IPS DF 6.9 (cell line): ENCODE measurements around the gene WDR53.
"Not testable (repeated sequence)": the region's sequence is repeated elsewhere in the genome, so short reads cannot be mapped to it uniquely, and the experiment has no call there.

Source experiments
- DNase-seq: peaks from one replicate; pipeline ENCODE4 v3.0.0-alpha.2; 2013; ENCODE audit warnings: low read depth, low spot score
- H3K27ac ChIP-seq: one replicate; pipeline ENCODE4 v1.5.1; 2013; ENCODE audit warnings: low read length, control low read depth
- H3K27me3 ChIP-seq: 2 replicates; pipeline ENCODE4 v1.6.1; 2013; ENCODE audit warnings: mild to moderate bottlenecking, low read length; ENCODE audit not compliant: control insufficient read depth, insufficient read depth
- H3K36me3 ChIP-seq: 2 replicates; pipeline ENCODE4 v1.6.1; 2013; ENCODE audit warnings: low read length; ENCODE audit not compliant: control insufficient read depth, insufficient read depth
- H3K4me1 ChIP-seq: 2 replicates; pipeline ENCODE4 v1.6.1; 2013; ENCODE audit warnings: low read length; ENCODE audit not compliant: control insufficient read depth, insufficient read depth
- H3K4me3 ChIP-seq: 2 replicates; pipeline ENCODE4 v1.5.1; 2013; ENCODE audit warnings: mild to moderate bottlenecking, low read length
- H3K9me3 ChIP-seq: 2 replicates; pipeline ENCODE4 v1.6.1; 2013; ENCODE audit warnings: low read length, inconsistent platforms; ENCODE audit not compliant: control insufficient read depth, insufficient read depth
- WGBS: extraction: QIAGEN DNeasy Blood & Tissue Kit; methylation state at CpG from one replicate; pipeline ENCODE4 v1.1.7; 2013; ENCODE audit warnings: mixed read lengths, missing lambda C conversion rate; ENCODE audit not compliant: insufficient read length, insufficient coverage; 5-methylcytosine and 5-hydroxymethylcytosine counted together

WDR53 gene

DNA sequence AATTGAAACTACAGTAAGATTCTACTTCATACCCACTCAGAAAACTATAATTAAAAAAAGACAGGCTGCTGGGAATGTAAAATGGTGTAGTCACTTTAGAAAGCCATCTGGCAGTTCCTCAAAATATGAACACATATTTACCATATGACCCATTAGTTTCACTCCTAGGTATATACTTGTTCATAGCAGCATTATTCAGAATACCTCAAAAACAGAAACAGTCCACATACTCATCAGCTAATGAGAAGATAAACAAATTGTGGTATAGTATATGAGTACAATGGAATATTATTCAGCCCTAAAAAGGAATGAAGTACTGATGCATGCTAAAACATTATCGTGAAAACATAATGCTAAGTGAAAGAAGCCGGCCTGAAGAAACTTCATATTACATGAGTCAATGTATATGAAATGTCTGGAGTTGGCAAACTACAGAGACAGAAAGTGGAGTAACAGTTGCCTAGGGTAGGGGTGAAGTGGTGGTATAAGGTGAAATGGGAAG, 23.8 kb downstream of the WDR53 start:
- H3K4me3 ChIP-seq, result no peak overlapping the region
- no peak overlapping the region for H3K27ac ChIP-seq
- H3K9me3 ChIP-seq, result peaks cover 3% of the 10 kb centered on the region; the same call in 1 of the 2 replicates
- no CpG with 5 or more reads among the region's 2 CpGs for WGBS
- H3K36me3 ChIP-seq, result no peaks in the 10 kb centered on the region
- no peak for DNase-seq
- H3K4me1 ChIP-seq, result no peaks in the 10 kb centered on the region
- no peaks in the 10 kb centered on the region for H3K27me3 ChIP-seq

DNA sequence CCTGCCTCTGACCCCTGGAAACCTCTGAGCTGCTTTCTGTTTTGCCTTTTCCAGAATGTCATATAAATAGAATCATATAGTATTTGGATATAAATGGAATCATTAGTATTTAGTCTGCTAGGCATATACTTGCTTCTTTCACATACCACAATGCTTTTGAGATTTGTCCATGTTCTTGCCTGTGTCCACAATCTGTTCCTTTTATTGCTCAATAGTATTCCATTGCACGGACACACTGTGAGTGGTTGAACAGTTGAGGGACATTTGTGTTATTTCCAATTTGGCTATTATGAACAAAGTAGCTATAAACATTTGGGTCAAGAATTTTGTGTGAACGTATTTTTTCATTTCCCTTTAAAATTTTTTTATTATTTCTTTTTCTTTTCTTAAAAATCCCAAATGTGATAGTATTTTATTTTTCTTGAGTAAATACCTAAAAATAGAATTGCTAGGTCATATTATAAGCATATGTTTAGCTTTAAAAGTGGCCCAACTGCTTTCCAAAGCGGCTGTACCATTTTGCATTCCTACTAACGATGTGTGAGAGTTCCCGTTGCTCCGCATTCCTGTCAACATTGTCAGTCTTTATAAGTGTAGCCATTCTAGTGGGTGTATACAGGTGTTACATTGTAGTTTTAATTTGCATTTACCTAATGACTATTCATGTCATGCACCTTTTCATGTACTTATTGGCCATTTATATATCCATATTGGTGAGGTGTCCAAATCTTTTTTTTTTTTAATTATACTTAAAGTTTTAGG, 26.5 kb downstream of the WDR53 start:
- Histone ChIP-seq H3K27me3 (no peaks in the 10 kb centered on the region), H3K9me3 (0 out of 2 replicates have a peak, but pooled peaks cover under 1% of the 10 kb centered on the region), H3K4me1 (no peaks in the 10 kb centered on the region), H3K4me3 (no peak overlapping the region), H3K27ac (no peak overlapping the region), H3K36me3 (no peaks in the 10 kb centered on the region)
- no peak for DNase-seq
- WGBS, result no CpG with 5 or more reads among the region's 6 CpGs

DNA sequence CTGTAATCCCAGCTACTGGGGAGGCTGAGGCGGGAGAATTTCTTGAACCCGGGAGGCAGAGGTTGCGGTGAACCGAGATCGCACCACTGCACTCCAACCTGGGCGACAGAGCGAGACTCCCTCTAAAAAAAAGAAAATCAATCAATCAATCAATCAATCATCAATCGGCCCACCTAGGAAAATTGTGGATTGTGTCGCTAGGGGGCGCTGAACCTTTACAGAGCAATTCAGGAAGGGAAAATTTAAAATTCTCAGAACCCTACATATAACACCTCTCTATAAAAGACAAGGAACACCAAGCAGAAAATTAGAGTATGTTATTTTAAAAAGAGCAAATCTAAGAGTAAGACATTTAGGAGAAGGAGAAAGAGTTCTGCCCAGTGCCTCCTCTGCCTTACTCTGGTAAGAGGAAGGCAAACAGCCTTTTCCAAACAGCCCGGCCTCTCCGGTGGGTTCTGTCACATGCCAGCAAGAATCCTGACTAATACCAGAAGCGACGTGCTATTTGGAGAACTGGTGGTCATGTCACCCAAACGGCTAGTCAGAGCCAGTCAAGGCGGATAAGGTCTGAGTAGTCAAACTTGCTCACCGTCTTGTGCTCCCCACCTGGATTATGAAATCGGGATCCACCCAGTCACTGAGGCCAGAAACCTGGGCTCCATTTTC, 30.9 kb downstream of the WDR53 start:
- DNase-seq, result no peak
- Histone ChIP-seq H3K4me3 (no peak overlapping the region), H3K4me1 (no peaks in the 10 kb centered on the region), H3K27ac (no peak overlapping the region), H3K9me3 (no peaks in the 10 kb centered on the region), H3K27me3 (no peaks in the 10 kb centered on the region), H3K36me3 (no peaks in the 10 kb centered on the region)
- WGBS, result no CpG with 5 or more reads among the region's 18 CpGs

DNA sequence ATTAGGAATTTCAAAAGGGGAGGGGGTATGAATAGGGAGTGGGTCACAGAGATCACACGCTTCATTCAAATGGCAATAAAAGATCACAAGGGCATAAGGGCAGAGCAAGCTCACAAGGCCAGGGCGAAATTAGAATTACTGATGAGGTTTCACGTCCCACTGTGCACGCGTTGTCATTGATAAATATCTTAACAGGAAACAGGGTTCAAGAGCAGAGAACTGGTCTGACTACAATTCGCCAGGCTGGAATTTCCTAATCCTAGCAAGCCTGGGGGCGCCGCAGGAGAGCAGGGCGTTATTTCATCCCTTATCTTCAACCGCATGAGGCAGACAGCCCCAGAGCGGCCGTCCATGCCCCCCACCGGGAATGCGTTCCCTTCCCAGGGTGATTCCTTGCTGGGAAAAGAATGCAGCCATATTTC, 35.1 kb downstream of the WDR53 start:
- H3K4me1 ChIP-seq, result 0 out of 2 replicates have a peak, but pooled peaks cover 2% of the 10 kb centered on the region
- WGBS, result no CpG with 5 or more reads among the region's 14 CpGs
- H3K27me3 ChIP-seq, result no peaks in the 10 kb centered on the region
- H3K9me3 ChIP-seq, result no peaks in the 10 kb centered on the region
- no peak overlapping the region for H3K27ac ChIP-seq
- H3K4me3 ChIP-seq, result no peak overlapping the region
- no peaks in the 10 kb centered on the region for H3K36me3 ChIP-seq
- no peak for DNase-seq

DNA sequence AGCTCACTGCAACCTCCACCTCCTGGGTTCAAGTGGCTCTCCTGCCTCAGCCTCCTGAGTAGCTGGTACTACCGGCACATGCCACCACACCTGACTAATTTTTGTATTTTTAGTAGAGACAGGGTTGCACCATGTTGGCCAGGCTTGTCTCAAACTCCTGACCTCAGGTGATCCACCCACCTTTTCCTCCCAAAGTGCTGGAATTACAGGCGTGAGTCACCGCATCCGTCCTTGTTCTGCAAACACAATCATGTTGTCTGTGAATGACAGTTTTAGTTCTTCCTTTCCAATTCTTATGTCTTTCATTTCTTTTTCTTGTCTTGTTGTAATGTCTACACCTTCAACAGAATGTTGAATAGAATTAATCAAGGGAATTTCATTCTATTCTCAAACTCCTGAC, 36.9 kb downstream of the WDR53 start:
- WGBS, result no CpG with 5 or more reads among the region's 4 CpGs
- DNase-seq, result no peak

DNA sequence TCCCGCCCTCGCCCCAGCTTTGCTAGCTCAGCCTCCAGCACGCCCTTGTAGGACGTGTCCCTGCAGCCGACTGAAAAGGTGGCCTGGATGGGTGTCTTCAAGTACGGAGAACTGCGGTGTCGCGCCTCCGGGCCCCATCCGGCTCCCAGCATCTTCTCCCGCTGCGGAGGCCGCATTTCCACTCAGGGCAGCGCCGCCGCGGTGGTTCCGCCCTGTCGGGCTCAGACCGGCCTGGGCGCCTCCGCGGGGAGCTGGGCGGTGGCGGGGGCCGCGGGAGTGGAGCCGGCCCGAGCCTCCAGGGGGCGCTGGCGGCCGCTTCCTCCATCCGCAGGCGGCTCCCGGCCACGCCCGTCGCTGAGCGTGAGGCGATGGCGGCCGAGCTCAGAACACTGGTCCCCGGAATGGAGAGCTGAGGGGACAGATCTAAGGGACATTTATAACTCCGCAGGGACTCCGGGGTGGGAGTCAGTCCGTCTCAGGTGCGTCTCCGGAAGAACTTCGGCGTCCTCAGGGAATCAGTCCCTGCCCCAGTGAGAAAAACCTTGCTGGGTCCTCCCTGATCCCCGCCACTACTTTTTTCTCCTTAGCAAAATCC, 39.6 kb downstream of the WDR53 start:
- no peak for DNase-seq
- no peaks in the 10 kb centered on the region for H3K9me3 ChIP-seq
- H3K36me3 ChIP-seq, result no peaks in the 10 kb centered on the region
- H3K4me3 ChIP-seq, result peak overlapping the region; percentile 51; the same call in 1 of the 2 replicates
- H3K4me1 ChIP-seq, result 0 out of 2 replicates have a peak, but pooled peaks cover 2% of the 10 kb centered on the region
- H3K27me3 ChIP-seq, result no peaks in the 10 kb centered on the region
- no CpG with 5 or more reads among the region's 52 CpGs for WGBS
- H3K27ac ChIP-seq, result no peak overlapping the region

More for the DNA sequence above, 36.9 kb downstream of the WDR53 start:
- Histone ChIP-seq H3K27me3 (no peaks in the 10 kb centered on the region), H3K36me3 (no peaks in the 10 kb centered on the region), H3K9me3 (no peaks in the 10 kb centered on the region), H3K4me3 (no peak overlapping the region), H3K27ac (no peak overlapping the region), H3K4me1 (0 out of 2 replicates have a peak, but pooled peaks cover 2% of the 10 kb centered on the region)

DNA sequence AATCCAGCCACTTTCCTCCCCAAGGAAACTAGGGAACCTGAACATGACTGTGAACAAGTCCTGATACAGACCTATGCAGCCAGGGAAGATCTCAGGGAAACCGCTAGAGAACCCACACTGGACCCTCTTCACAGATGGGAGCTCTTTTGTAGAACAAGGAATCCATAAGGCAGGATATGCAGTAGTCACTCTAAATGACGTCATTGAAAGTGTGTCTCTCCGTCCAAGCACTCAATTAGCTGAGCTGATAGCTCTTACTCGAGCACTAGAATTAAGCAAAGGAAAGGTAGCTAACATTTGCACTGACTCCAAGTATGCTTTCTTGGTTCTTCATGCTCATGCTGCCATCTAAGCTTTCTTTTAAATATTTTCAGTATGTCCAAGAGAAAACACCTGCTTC, 43.2 kb downstream of the WDR53 start:
- WGBS, result no CpG with 5 or more reads among the region's 4 CpGs
- Histone ChIP-seq H3K4me1 (0 out of 2 replicates have a peak, but pooled peaks cover 2% of the 10 kb centered on the region), H3K27me3 (no peaks in the 10 kb centered on the region), H3K9me3 (peaks cover 2% of the 10 kb centered on the region), H3K4me3 (no peak overlapping the region), H3K27ac (no peak overlapping the region), H3K36me3 (no peaks in the 10 kb centered on the region)
- DNase-seq, result no peak

DNA sequence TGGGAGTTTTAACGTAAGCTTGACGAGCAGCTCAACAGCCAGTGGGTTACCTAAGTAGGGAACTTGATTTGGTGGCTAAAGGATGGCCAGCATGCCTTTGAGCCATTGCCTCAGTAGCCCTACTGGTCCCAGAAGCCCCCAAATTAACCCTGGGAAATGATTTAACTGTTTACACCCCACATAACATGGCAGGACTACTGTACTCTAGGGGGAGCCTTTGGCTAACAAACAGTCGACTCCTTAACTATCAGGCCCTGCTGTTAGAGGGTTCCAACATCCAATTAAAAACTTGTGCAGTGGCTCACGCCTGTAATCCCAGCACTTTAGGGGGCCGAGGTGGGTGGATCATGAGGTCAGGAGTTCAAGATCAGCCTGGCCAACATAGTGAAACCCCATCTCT, 43.8 kb downstream of the WDR53 start:
- no peak overlapping the region for H3K27ac ChIP-seq
- no peak for DNase-seq
- WGBS, result no CpG with 5 or more reads among the region's 5 CpGs

DNA sequence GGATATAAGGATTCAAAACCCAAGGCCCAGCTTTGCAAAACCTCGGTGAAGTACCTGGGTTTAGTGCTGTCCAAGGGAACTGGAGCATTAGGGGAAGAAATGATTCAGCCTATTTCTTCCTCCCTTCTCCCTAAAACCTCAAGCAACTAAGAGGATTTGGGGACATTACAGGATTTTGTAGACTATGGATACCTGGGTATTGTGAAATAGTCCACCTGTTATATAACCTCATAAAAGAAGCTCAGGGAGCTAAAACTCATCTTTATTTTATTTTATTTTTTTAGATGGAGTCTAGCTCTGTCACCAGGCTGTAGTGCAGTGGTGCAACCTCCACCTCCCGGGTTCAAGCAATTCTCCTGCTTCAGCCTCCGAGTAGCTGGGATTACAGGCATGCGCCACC, 44.5 kb downstream of the WDR53 start:
- Histone ChIP-seq H3K4me1 (0 out of 2 replicates have a peak, but pooled peaks cover 2% of the 10 kb centered on the region), H3K27ac (no peak overlapping the region), H3K4me3 (no peak overlapping the region), H3K36me3 (no peaks in the 10 kb centered on the region), H3K27me3 (no peaks in the 10 kb centered on the region), H3K9me3 (peaks cover 9% of the 10 kb centered on the region)
- WGBS, result no CpG with 5 or more reads among the region's 4 CpGs
- DNase-seq, result no peak

More for the DNA sequence above, 43.8 kb downstream of the WDR53 start:
- Histone ChIP-seq H3K27me3 (no peaks in the 10 kb centered on the region), H3K4me3 (no peak overlapping the region), H3K4me1 (0 out of 2 replicates have a peak, but pooled peaks cover 2% of the 10 kb centered on the region), H3K9me3 (peaks cover 8% of the 10 kb centered on the region), H3K36me3 (no peaks in the 10 kb centered on the region)

DNA sequence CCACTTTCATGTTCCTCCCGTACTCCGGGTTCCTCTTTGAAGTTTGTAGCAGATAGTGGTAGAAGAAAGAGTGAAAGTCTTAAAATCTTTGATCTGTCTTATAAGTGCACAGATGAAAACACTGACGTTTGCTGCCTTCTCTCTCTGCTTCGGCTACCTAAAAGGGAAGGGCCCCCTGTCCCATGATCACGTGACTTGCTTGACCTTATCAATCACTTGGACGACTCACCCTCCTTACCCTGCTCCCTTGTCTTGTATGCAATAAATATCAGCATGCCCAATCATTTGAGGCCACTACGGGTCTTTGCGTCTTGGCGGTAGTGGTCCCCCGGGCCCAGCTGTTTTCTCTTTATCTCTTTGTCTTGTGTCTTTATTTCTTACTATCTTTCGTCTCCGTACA, 47.1 kb downstream of the WDR53 start:
- H3K4me1 ChIP-seq, H3K27ac ChIP-seq, H3K36me3 ChIP-seq, DNase-seq, H3K27me3 ChIP-seq, H3K4me3 ChIP-seq: not testable (repeated sequence)
- WGBS, result no CpG with 5 or more reads among the region's 12 CpGs
- peaks cover 13% of the 10 kb centered on the region for H3K9me3 ChIP-seq
